Upper lobe of right lung (tissue), 1 donor: ENCODE data around the gene NDUFS7. TPM values are rescaled to one million over a fixed set of nuclear protein-coding genes. Genes with fewer than 3 reads are reported as not detected.

ENCODE experiments used
- ATAC-seq: fragments of 200-7000 bp; cut with Tn5 transposase; one replicate; pipeline ENCODE4 v1.9.1; 2020; ENCODE audit warnings: mild to moderate bottlenecking, moderate library complexity
- DNase-seq: peaks from one replicate; pipeline ENCODE4 v3.0.0-alpha.2; 2020
- H3K27ac ChIP-seq: fragments of 200-600 bp; one replicate; pipeline ENCODE4 v1.8.0; 2022
- H3K27me3 ChIP-seq: fragments of 200-600 bp; one replicate; pipeline ENCODE4 v1.8.0; 2022; ENCODE audit warnings: mild to moderate bottlenecking
- H3K36me3 ChIP-seq: fragments of 200-600 bp; one replicate; pipeline ENCODE4 v1.8.0; 2022
- H3K4me1 ChIP-seq: fragments of 200-600 bp; one replicate; pipeline ENCODE4 v1.8.0; 2022
- H3K4me3 ChIP-seq: fragments of 200-600 bp; one replicate; pipeline ENCODE4 v1.8.0; 2022; ENCODE audit warnings: mild to moderate bottlenecking
- H3K9me3 ChIP-seq: fragments of 200-600 bp; one replicate; pipeline ENCODE4 v1.8.0; 2022
- CTCF ChIP-seq: fragments of 200-600 bp; IDR thresholded peaks from one replicate; pipeline ENCODE4 v1.8.0; 2022; ENCODE audit warnings: antibody characterized with exemption
- intact Hi-C: fragments of 100-400 bp; cut with DNase I; formaldehyde crosslinking; loops from one replicate; pipeline ENCODE4 v1.11.0; 2022
- total RNA-seq: library from RNA; stranded (reverse); fragmentation: NEBNext Ultra II Directional; extraction: Animal tissue kit (Norgen Biotek cat#: 25700); gene quantifications from one replicate; pipeline ENCODE4 v1.2.1, GENCODE V29; 2021
- donor health status: DM: no; HTN: yes; CAD: no; lungs with severe emphysema.

NDUFS7 gene
- total RNA-seq, 1 donor from 2014 or later: 78.2 TPM

GRCh38 chr19:1386945-1387683, 3.4 kb downstream of the NDUFS7 start:
- no peaks in the 10 kb centered on the region for H3K9me3 ChIP-seq
- no peak for ATAC-seq
- peaks cover 30% of the 10 kb centered on the region for H3K36me3 ChIP-seq
- DNase-seq: no peak
- no peaks in the 10 kb centered on the region for H3K27me3 ChIP-seq
- H3K4me1 ChIP-seq: peaks cover 13% of the 10 kb centered on the region
- no peak for TF ChIP-seq CTCF
- H3K27ac ChIP-seq: no peak overlapping the region
- intact Hi-C loops: no loop called here
- H3K4me3 ChIP-seq: no peak overlapping the region

DNA sequence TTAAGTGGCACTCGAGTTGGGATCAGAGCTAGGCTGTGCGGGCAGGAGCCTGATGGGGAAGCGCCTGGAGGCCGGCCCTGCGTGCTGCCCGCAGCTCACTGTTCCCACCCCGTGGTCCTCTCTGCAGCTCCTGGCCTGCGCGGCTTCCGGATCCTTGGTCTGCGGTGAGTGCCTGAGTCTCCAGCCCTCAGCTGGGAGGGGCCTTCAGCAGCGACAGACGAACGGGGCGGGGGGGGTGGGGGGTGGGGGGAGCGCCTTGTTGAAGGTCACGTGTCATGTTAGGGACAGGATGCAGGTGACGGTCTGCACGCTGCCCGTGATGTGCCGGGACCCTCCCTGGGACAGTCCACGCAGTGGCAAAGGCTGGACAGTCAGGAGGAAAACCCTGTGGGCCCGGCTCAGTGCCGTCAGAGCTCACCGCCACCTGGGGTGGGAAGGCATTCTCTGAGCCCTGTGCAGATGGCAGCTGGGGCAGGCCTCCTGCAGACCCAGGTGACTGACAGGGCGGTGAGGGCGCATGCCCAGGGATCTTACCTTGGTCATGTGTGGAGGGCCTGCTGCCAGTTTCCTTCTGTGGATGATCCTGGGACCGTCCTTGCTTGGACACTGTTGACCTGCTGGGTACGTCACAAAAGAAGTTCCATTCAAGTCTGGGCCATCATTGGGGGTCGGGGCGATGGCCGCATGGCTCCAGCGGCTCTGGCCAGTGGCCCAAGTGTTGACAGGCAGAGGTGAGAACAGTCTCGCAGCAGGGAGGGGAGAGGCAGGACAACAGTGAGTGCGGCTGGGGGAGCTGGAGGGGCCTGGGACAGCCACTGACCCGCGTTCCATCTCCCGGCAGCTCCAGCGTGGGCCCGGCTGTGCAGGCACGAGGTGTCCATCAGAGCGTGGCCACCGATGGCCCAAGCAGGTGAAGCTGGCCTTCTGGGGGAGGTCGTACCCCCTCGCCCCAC, 4.3 kb downstream of the NDUFS7 start:
- peaks cover 13% of the 10 kb centered on the region for H3K4me1 ChIP-seq
- intact Hi-C loops: no loop called here

DNA sequence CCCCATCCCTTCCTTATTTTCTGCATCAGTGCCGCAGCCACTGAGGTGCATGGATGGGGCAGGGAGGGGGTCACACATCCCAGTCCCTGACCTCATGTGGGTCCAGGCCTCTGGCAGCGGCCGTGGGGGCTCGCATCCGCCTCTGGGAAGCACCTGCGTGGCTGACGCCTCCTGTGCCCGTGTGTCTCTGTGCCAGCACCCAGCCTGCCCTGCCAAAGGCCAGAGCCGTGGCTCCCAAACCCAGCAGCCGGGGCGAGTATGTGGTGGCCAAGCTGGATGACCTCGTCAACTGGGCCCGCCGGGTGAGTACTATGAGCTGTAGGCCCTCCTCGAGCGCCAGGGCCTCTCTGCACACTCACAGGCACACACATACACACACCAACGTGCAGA, 4.9 kb downstream of the NDUFS7 start:
- no peak overlapping the region for H3K4me3 ChIP-seq
- peaks cover 13% of the 10 kb centered on the region for H3K4me1 ChIP-seq
- H3K27ac ChIP-seq: no peak overlapping the region
- H3K27me3 ChIP-seq: no peaks in the 10 kb centered on the region
- intact Hi-C loops: no loop called here
- H3K9me3 ChIP-seq: no peaks in the 10 kb centered on the region
- DNase-seq (no peak), ATAC-seq (no peak)
- no peak for TF ChIP-seq CTCF
- H3K36me3 ChIP-seq: peaks cover 45% of the 10 kb centered on the region

More for the DNA sequence above, 4.3 kb downstream of the NDUFS7 start:
- Histone ChIP-seq H3K27ac (no peak overlapping the region), H3K9me3 (no peaks in the 10 kb centered on the region), H3K4me3 (no peak overlapping the region), H3K36me3 (peaks cover 38% of the 10 kb centered on the region), H3K27me3 (no peaks in the 10 kb centered on the region)
- DNase-seq (no peak), ATAC-seq (no peak)
- no peak for TF ChIP-seq CTCF

- H3K4me1 ChIP-seq: peaks cover 12% of the 10 kb centered on the region
- no peak overlapping the region for H3K4me3 ChIP-seq
- no peak overlapping the region for H3K27ac ChIP-seq
- H3K27me3 ChIP-seq: no peaks in the 10 kb centered on the region
- intact Hi-C loops: no loop called here
- peaks cover 52% of the 10 kb centered on the region for H3K36me3 ChIP-seq
- no peak for TF ChIP-seq CTCF
- H3K9me3 ChIP-seq: no peaks in the 10 kb centered on the region
- ATAC-seq (no peak), DNase-seq (no peak)
Measured at GRCh38 chr19:1389033-1389940, 5.6 kb downstream of the NDUFS7 start.

DNA sequence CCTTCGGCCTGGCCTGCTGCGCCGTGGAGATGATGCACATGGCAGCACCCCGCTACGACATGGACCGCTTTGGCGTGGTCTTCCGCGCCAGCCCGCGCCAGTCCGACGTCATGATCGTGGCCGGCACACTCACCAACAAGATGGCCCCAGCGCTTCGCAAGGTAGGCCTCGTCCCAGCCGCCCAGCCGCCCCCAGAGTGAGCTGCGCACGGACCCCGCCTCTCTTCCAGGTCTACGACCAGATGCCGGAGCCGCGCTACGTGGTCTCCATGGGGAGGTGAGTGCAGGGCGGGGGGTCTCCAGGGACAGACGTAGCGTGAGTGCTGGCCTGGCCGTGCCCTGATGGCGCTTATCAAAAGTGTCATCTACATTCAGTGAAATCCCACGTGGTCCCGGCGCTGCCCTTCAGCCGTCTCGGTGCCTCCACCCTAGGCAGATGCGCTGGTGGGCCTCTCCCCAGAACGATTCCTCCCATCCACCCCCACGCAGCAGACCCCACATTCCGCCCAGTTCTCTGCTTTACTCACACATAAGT, 7.2 kb downstream of the NDUFS7 start:
- no peak for TF ChIP-seq CTCF
- H3K36me3 ChIP-seq: peaks cover 52% of the 10 kb centered on the region
- ATAC-seq (no peak), DNase-seq (no peak)
- H3K27me3 ChIP-seq: no peaks in the 10 kb centered on the region
- no peak overlapping the region for H3K4me3 ChIP-seq
- no peaks in the 10 kb centered on the region for H3K4me1 ChIP-seq
- intact Hi-C loops: no loop called here
- H3K9me3 ChIP-seq: no peaks in the 10 kb centered on the region
- no peak overlapping the region for H3K27ac ChIP-seq
